Forelimb muscle (tissue), 1 donor: Measurements from ENCODE around the gene SIRPD. TPM values are rescaled to one million over a fixed set of nuclear protein-coding genes. Genes with fewer than 3 reads are reported as not detected.
"Not testable (repeated sequence)": the region's sequence is repeated elsewhere in the genome, so short reads cannot be mapped to it uniquely, and the experiment has no call there.

ENCODE experiments used
- DNase-seq: peaks from one replicate; pipeline ENCODE4 v3.0.0-alpha.2; 2013; ENCODE audit warnings: low read depth
- polyA plus RNA-seq: library from polyadenylated mRNA; unstranded; fragments of 120-200 nt; gene quantifications from one replicate; pipeline ENCODE4 v1.2.1, GENCODE V29; 2013; ENCODE audit not compliant: insufficient read length

The SIRPD gene
- polyA plus RNA-seq, 1 donor: not detected

DNA sequence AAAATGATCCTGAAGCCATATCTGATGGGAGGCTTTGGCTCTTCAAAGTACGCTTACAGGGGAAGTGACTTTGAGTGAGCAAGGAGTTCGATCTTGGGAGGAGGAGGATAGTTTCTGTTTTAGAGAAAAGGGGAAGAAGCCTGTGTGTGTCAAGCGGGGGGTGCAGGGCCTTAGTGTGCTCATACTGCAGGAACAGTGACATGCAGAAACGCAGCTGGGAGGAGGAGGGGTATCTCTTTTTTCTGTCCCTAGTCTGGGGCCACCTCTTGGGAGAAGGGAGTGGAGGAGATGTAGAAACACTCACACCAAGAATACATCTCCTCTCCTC, 19.8 kb downstream of the SIRPD start:
- DNase-seq: no peak

DNA sequence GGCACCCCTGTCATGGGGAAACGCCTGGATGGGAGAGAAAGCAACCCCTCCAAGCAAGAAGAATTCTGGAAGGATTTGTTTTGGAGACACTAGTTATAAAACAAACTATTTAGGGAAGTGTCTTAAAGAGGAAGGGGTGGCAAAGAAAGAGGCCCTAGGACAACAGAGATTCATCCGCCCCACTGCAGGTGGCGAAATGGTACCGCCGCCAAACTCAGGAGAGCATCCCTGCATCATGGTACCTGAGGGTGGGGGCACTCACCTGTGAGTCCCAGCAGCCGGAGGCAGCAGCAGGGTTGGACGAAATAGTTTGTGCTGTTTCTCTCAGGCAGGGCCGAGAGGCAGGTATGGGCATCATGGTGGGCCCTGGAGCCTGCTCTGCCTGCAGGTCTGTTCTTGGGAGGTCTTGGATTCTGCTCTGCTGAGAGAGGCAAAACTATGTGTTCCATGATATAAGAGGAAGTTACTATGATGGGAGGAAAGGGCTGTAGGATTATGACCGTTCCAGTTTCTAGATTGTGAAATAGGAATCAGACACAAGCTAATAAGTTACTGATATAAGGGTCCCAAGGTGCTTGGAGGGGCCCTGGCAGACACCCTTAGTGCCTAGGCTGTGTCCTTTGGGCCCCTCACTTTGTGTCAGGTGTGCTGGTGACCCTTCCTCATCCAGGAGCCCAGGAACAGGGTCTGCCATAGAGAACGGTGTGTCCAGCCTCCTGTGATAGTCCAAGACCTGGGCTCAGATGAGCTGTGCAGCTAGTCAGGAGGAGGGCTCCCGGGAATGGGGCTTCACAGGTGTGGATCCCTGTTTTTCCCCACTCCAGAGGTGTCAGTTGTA, 20.4 kb downstream of the SIRPD start:
- no peak for DNase-seq

DNA sequence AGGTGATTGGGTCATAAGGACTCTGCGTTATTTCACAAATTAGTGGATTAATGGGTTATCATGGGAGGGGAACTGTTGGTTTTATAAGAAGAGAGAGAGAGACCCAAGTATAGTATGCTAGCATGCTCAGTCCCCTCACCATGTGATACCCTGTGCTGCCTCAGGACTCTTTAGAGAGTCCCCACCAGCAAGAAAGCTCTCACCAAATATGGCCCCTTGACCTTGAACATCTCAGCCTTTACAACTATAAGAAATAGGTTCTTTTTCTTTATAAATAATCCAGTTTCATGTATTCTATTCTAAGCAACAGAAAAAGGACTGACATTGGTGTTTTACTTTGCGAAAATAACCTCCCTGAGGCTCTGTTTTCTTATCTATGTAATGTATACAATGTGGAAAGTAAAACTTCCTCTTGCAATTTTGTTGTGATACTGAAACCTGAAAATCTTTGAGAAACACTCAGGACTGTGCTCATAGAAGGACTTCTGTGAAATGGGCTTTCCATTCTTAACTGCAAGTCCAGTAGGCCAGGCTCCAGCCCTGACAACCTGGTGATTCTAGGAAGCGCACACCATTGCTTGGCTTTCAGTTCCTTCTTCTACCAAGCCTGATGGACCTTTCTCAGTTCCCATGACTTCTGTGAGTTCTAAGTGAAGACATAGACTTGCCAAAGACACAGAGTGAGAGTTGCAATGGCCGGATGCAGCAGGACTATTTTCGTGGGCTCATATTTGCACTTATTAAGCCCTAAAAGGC, 21.9 kb downstream of the SIRPD start:
- DNase-seq: no peak

DNA sequence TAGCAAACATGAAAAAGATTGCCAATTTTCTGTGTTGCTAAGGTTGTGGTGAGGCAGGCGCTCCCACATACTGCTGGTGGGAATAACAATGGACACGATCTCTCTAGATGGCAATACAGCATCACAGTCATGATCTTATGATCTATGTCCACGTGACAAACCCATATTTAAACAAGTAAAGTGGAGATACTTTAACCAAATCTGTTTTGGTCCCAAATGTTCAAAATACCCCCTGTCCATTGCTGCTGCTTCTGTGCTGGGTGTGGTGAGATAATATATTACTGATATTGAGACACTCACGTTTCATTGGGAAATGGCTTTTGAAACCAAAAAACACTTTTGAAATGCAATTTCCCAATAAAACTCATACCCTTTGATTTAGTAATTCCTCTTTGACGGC, 23.0 kb downstream of the SIRPD start:
- no peak for DNase-seq

DNA sequence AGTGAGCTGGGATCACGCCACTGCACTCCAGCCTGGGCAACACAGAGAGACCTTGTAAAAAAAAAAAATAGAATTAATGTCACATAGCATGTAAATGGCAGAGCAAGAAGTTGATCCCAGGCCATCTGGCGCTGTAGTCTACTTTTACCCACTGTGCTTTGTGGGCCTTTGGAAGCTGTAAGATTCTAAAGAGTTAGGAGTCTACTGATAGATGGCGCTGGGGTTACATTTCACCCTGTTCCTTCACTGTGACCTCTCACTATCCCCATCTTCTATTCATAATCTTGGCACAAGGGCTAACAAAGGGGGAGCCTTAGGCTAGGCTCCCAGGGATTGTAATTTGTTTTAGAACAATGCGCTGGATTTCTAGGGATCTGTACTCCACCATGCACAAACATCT, 24.4 kb downstream of the SIRPD start:
- DNase-seq: no peak

DNA sequence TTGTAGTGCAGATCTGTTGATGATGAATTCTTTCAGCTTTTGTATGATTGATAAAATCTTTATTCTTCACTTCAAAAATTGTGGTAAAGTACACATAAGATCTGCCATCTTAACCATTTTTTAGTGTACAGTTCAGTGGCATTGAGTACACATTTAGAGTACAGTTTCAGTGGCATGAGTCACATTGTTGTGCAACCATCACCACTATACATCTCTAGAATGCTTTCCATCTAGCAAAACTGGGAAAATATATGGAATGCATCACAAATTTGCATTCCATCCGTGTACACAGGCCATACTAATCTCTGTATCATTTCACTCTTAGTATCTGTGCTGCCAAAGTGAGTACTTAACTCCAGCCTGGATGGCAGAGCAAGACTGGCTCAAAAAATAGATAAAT, 28.7 kb downstream of the SIRPD start:
- no peak for DNase-seq

DNA sequence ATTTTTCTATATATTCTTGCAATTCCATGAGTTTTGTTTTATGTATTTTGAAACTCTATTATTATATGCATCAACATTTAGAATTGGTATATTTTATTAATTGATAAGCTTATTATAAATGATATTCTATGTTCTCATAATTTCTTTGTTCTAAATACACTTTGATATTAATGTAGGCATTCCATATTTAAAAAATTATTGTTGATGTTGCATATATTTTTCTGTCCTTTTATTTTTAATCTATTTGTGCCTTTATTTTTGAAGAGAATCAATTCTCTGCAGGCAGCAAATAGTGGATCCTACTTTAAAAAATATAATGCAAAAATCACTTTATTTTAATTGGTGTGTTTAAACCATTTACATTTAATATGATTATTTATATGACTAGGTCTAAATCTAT, 29.6 kb downstream of the SIRPD start:
- no peak for DNase-seq

DNA sequence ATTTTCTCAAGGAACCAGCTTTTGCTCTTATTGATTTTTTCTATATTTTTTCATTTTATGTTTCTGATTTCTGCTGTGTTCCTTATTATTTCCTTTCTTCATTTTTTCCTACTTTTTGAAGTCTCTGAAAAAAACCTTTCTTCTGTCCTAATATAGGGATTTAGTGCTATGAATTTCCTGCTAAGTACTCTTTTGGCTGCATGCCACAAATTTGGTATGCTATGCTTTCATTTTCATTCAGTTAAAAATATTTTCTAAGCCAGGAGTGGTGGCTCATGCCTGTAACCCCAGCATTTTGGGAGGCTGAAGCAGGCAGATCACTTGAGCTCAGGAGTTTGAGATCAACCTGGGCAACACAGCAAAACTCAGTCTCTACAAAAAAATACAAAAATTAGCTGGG, 30.6 kb downstream of the SIRPD start:
- no peak for DNase-seq

DNA sequence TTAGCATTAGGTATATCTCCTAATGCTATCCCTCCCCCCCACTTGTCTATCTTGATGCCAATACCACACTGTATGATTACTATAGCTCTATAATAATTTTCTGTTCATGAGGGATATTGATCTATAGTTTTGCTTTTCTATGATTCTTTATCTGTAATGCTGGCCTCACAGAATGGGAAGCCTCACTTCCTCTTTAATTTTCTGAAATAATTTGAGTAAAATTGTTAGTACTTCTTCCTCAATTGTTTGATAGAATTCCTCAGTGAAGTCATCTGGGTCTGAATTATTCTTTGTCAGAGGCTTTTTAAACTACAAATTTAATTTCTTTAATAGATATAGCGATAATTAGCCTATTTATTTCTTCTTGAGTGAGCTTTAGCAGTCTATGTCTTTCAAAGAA, 31.2 kb downstream of the SIRPD start:
- no peak for DNase-seq

DNA sequence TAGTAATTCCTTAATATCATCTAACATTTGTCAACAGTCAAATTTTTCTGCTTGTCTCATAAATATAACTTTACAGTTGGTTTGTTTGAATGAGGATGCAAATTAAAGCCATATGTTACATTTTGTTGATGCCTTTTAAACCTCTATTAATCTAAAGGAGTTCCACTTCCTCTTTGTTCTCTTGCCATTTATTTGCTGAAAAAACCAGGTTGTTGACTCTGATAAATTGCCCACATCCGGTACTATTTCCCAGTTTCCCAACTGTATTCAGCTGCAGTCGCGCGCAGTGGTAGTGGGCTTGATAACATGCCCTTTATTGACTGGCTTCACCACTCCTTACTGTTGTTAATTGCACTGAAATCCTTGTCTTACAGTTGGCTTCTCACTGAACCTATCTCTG, 33.5 kb downstream of the SIRPD start:
- no peak for DNase-seq

DNA sequence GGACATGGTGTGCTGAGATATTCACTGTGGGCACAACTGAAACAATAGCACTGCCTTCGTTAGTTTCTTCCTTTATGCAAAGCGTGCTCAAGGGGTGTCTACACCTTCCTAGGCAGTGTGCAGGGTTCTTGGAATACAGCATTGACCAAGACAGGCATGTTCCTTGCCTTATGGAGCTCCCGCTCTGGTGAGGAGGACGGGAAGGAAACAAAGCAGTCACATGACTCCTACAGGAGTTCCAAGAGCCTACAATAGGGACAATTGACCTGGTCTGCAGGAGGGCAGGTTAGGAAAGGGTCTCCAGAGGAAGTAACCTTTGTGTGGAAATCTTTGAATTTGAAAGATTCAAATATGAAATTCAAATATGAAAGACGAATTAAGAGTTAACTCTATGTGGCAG, 40.5 kb downstream of the SIRPD start:
- DNase-seq: no peak

DNA sequence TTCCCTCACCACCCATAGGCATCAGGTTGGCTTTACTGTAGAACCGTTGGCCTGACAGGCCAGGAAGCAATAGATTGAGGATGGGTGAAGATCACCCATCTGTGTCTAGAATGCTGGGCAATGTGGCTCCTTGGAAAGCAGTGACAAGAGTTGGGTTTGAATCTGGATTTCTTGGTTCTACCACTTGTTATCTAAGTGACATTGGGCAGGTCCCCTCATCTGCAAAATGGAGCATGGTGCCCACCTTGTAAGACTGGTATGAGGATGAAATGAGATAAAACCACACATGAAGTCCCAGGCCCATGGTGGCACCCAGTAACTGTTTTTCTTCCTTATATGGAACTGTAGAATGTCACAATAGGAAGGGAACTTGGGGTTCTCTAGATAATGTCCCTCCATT, 43.7 kb downstream of the SIRPD start:
- DNase-seq: no peak

DNA sequence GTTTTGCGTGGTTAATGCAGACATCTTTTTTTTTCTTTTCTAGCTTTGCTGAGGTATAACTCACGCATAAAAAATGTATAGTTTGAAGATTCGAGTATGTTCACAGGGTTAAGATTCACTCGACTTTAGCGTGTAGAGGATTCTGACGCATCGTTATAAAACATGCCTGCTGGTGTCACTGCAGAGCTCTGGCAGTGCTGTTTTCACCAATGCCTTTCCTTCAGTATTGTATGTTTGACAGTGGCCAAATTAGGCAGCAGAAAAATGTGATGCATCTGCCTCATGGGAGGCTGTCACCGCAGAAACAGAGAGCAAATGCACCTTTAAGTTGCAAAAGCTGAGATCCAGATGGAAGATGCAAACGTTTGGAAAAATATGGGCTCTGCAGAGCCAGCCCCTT, 48.3 kb downstream of the SIRPD start:
- DNase-seq: no peak

DNA sequence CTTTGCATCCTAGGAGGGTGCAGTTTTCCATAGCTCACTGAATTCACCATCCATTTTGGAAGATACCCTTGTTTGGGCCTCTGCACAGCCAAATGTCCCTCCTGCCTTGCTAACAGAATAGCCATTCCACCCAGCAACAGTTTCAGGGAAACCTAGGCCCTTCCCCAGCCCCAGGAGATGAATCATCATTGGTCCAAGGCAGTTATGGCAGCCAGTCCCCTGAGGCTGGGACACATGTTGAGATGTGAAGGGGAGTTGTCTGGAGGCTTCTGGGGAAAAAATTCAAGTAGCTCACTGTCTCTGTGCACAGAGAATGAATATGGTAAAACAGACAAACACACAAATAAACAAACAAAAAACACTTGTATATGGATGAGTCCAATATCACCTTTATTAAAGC, 48.9 kb downstream of the SIRPD start:
- no peak for DNase-seq

DNA sequence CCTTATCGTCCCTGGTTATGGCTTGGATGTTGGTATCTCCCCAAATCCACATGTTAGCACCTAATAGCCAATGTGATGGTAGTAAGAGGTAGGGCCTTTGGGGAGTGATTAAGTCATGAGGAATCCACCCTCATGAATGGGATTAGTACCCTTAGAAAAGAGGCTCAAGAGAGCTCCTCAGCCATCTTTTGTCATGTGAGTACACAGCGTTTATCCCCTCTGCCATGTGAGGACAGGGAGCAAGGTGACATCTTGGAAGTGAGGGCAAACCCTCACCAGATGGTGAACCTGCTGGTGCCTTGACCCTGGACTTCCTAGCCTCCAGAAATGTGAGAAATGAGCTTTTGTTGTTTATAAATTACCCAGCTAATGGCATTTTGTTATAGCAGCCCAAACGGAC, 50.2 kb downstream of the SIRPD start:
- no peak for DNase-seq

DNA sequence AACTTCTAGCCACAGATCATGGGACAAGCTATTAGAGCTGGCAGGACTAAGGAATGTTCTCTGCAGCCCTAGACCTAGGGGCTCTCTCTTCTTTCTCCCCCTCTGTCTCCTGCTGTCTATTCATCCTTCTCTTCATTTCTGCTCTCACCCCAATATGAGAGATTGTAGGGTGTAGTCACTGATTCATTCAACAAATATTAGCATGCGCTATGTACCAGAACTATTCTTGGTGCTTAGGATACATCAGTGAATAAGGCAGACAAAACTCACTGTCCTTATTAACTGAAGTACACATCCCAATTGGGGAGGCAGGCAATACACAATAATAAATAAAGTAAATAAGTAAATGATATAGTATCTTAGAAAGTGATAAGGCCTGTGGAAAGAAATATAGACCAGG, 51.6 kb downstream of the SIRPD start:
- DNase-seq: no peak

DNA sequence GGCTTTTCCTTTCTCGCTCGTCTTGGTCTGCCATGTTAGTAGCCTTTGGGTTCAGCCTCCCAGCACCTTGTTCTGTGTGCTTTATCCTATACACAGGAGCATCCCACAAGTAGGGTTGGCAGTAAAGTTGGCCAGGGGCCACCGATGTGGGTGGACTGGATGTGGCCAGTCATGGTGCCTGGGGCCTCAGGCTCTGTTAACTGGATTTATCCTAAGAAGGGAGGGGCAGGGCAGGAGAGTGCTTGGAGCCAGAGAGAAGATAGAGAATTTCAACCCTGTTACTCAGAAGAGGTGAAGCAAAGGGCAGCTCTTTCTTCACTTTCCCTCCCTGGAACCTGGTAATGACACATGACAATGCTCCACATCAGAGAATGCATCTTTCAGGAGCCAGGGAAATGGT, 52.1 kb downstream of the SIRPD start:
- no peak for DNase-seq

DNA sequence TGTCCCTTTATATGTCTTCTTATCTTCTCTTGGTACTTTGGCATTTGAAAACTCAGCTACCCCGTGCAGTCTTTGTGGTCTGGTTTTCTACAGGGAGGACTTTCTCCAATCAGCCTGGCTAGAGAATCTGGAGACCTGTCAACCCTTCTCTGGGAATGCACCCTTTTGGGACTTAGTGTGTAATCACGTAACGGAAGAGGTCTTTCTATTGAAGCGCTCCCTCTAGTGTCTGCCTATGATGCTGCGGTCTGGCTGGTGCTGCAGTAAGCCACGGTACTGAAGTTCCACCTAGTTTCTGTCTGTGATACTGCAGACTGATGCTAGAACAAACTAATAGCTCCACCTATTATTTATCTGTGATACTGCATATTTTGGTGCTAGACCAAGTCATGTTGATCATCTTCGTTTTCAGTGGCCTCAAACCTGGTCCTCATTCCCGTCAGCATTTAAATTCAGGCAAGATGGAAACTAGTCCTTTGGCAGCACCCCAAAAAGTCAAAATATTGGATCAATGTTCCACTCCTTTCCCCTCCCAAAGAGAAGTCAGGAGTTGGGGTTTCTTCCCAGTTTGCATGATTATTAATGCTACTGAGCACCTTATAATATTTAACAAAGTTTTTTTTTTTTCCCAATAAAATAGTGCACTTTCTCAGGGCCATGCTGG, 53.8 kb downstream of the SIRPD start:
- DNase-seq: no peak

DNA sequence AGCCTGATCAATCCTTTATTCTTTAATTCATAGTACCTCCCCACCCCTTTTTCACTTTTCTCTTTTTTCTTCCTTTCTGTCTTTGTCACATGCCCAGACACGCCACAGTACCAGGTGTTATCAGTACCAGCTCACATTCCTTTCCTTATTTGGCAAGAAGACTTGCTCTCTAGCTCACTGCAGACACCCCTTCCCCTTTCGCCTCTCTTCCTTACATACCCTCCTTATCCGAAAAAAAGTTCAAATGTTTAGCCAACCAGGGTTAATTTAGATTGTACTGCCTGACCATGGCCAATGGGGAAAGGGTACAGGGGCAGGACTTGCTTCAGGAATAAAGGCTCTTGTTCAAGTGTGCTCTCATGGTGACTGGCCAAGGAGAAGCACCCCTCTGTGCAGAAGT, 57.0 kb downstream of the SIRPD start:
- no peak for DNase-seq

DNA sequence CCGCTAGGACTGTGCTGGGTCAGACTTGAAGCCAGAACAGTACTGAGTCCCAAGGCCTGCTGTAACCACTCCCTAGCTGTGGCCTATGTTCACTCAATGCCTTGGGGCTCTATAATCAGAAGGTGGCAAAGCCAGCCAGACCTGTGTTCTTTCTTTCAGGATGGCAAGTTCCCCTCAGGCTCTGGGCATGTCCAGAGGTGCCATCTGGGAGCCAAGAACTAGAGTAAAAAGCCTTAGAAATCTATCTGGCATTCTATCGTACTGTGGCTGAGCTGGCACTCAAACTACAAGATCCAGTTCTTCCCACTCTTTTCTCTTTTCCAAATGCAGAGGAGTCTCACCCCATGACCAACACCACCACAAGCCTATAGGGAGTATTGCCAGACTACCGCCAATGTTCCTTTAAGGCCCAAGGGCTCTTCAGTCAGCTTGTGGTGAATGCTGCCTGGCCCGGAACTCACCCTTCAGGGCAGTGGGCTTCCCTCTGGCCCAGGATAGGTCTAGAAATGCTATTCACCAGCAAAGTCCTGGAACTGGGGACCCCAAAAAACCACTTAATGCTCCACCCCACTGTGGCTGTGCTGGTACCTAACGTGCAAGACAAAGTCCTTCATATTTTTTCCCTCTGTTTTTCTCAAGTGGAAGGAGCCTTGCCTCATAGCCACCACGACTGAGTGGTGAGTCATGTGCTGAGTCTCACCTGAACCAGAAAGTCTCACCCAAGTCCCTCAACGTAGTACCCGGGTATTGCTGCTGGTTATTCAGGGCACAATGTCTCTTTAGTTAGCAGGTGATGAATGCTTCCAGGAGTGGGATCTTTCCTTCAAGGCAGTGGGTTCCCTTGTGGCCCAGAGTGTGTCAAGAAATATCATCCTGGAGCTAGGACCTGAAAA, 57.7 kb downstream of the SIRPD start:
- DNase-seq: no peak

DNA sequence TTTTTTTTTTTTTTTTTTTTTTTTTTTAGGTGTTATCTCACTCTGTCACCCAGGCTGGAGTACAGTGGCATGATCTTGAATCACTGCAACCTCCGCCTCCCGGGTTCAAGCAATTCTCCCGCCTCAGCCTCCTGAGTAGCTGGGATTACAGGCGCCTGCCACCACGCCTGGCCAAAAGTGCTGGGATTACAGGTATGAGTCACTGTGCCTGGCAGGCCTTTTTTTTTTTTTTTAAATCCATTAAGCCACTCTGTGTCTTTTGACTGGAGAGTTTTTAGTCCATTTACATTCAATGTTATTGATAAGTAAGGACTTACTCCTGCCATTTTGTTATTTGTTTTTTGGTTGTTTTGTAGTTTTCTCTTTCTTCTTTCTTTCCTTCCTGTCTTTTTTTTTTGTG, 60.1 kb downstream of the SIRPD start:
- DNase-seq: not testable (repeated sequence)

DNA sequence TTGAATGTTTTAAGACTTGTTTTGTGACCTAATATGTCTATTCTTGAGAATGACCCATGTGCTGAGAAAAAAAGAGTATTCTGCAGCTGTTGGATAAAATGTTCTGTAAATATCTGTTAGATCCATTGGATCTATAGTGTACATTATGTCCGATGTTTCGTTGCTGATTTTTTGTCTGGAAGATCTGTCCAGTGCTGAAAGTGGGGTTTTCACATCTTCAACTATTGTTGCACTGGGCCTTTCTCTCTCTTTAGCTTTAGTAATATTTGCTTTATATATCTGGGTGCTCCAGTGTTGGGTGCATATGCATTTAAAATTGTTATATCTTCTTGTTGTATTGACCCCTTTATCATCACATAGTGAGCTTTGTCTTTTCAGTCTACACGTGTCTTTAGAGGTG, 60.6 kb downstream of the SIRPD start:
- DNase-seq: no peak
